OCI-LY7 (cell line): ENCODE results near the gene OR2V1. TPM values are rescaled to one million over a fixed set of nuclear protein-coding genes. Genes with fewer than 3 reads are reported as not detected.

Experiments used
- BruUV-seq: library from RNA; stranded (reverse); fragments of 400-500 nt; replicated peaks from 2 replicates; lab custom pipeline; 2021; lab: Mats Ljungman, UMichigan
- CTCF ChIA-PET: fragments of 300-600 bp; sonication (Branson Sonifier 250); formaldehyde crosslinking; loops from one replicate; lab custom pipeline; 2022; ENCODE audit warnings: antibody characterized with exemption; ENCODE audit not compliant: unreplicated experiment; lab: Charles Lee
- POLR2A ChIA-PET: fragments of 300-600 bp; sonication (Branson Sonifier 250); formaldehyde crosslinking; loops from one replicate; lab custom pipeline; 2022; ENCODE audit warnings: antibody characterized with exemption; lab: Charles Lee
- DNase-seq: peaks from one replicate; pipeline ENCODE4 v3.0.0-alpha.2; 2015; ENCODE audit warnings: low spot score
- H2AFZ ChIP-seq: fragments of 200-600 bp; sonication (generic), shearing (Covaris generic); 2 replicates; pipeline ENCODE4 v1.6.1; 2014; ENCODE audit warnings: mild to moderate bottlenecking, antibody characterized with exemption, low read length, moderate library complexity
- H3K27ac ChIP-seq: fragments of 200-600 bp; sonication (generic); 2 replicates; pipeline ENCODE4 v1.5.1; 2014; ENCODE audit warnings: mixed run types, low read depth, mild to moderate bottlenecking, moderate library complexity, low read length, inconsistent platforms; ENCODE audit not compliant: poor library complexity, severe bottlenecking
- H3K36me3 ChIP-seq: fragments of 200-600 bp; sonication (generic); 2 replicates; pipeline ENCODE4 v1.6.1; 2014; ENCODE audit warnings: mild to moderate bottlenecking, antibody characterized with exemption, low read length, moderate library complexity, mixed read lengths; ENCODE audit not compliant: insufficient read depth
- H3K4me1 ChIP-seq: fragments of 200-600 bp; sonication (generic); 2 replicates; pipeline ENCODE4 v1.5.1; 2014; ENCODE audit warnings: mild to moderate bottlenecking, low read length; ENCODE audit not compliant: insufficient read depth, poor library complexity, severe bottlenecking
- H3K4me2 ChIP-seq: fragments of 200-600 bp; sonication (generic); 2 replicates; pipeline ENCODE4 v1.6.1; 2014; ENCODE audit warnings: mild to moderate bottlenecking, low read length
- H3K4me3 ChIP-seq: fragments of 200-600 bp; sonication (generic); 2 replicates; pipeline ENCODE4 v1.5.1; 2014; ENCODE audit warnings: mild to moderate bottlenecking, low read depth, low read length; ENCODE audit not compliant: poor library complexity, severe bottlenecking
- H3K79me2 ChIP-seq: fragments of 200-600 bp; sonication (generic); 2 replicates; pipeline ENCODE4 v1.6.1; 2016; ENCODE audit warnings: low read depth, mild to moderate bottlenecking, low read length, moderate library complexity, mixed read lengths; ENCODE audit not compliant: insufficient read depth
- H3K9me2 ChIP-seq: fragments of 200-600 bp; sonication (generic); 2 replicates; pipeline ENCODE4 v1.6.1; 2016; ENCODE audit warnings: mild to moderate bottlenecking, low read length, mixed read lengths; ENCODE audit not compliant: insufficient read depth
- H3K9me3 ChIP-seq: fragments of 200-600 bp; sonication (generic); 2 replicates; pipeline ENCODE4 v1.6.1; 2014; ENCODE audit warnings: mild to moderate bottlenecking, mixed run types, low read length, mixed read lengths
- H4K20me1 ChIP-seq: fragments of 200-600 bp; sonication (generic); 2 replicates; pipeline ENCODE4 v1.6.1; 2014; ENCODE audit warnings: mild to moderate bottlenecking, antibody characterized with exemption, low read length, moderate library complexity, mixed read lengths; ENCODE audit not compliant: insufficient read depth
- CTCF ChIP-seq: fragments of 200-600 bp; sonication (generic); conservative IDR thresholded peaks from 2 replicates; pipeline ENCODE4 v1.5.1; 2014; ENCODE audit warnings: mild to moderate bottlenecking, antibody characterized with exemption, low read length, moderate library complexity, mixed read lengths
- EZH2phosphoT487 ChIP-seq: fragments of 200-600 bp; sonication (generic); IDR thresholded peaks from 2 replicates; pipeline ENCODE4 v1.6.1; 2018; ENCODE audit warnings: low read depth, borderline replicate concordance, mild to moderate bottlenecking, mixed run types, antibody characterized with exemption, low read length, moderate library complexity, mixed read lengths
- intact Hi-C: fragments of 100-400 bp; cut with micrococcal nuclease; formaldehyde crosslinking; loops from one replicate; pipeline ENCODE4 v1.10.0; 2022; ENCODE audit not compliant: unreplicated experiment
- total RNA-seq, 2 experiments: library from RNA; depleted of rRNA in 1 of 2; stranded (reverse); fragments of >200 nt in 1 of 2; shearing (Covaris generic) in 1 of 2; gene quantifications; 2 replicates each; pipeline ENCODE4 v1.2.3, GENCODE V29; 2014 to 2022

The OR2V1 gene
- total RNA-seq, 2 experiments from 2014 or later, result not detected

DNA sequence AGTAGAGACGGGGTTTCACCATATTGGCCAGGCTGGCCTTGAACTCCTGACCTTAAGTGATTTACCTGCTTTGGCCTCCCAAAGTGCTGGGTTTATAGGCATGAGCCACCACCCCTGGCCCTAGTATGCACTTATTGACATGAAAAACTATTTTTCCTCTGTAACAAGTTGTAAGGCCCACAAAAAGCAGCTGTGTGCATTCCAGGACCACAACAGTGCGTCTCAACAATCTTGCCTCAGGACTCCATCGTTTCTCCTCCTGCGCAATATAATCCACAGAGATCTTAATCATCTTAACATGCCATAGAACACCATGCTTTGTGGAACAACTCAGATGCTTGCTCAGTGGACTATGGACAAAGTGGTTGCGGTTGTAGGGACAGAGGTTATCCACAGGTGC, 10.2 kb downstream of the OR2V1 start:
- ChIA-PET POLR2A (no interaction called here), CTCF (no interaction called here)
- H3K27ac ChIP-seq, result no peak overlapping the region
- H3K79me2 ChIP-seq, result no peaks in the 10 kb centered on the region
- intact Hi-C loops, result no loop called here
- no peaks in the 10 kb centered on the region for H3K9me3 ChIP-seq
- no peaks in the 10 kb centered on the region for H3K4me1 ChIP-seq
- H3K9me2 ChIP-seq, result no peaks in the 10 kb centered on the region
- TF ChIP-seq EZH2phosphoT487, result no peak
- no peak for TF ChIP-seq CTCF
- DNase-seq, result no peak
- no peak overlapping the region for H3K4me3 ChIP-seq
- no peaks in the 10 kb centered on the region for H4K20me1 ChIP-seq
- H2AFZ ChIP-seq, result no peak overlapping the region
- H3K4me2 ChIP-seq, result no peak overlapping the region
- BruUV-seq, result no TSS peak
- no peaks in the 10 kb centered on the region for H3K36me3 ChIP-seq

DNA sequence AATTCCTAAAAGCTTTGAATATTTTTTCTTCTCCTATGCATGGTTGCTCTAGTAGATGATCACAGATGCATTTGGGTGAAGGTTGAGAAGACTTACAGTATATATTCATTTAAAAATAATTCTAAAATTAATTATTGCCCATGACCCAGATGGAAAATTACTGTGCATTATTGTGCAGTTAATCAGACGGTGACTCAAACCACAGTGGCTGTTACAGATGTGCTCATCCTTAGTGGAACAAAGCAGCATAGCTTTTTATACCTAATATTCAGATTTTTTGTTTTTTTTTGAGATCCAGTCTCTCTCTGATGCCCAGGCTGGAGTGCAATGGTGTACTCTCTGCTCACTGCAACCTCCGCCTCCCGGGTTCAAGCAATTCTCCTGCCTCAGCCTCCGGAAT, 10.7 kb downstream of the OR2V1 start:
- Histone ChIP-seq H3K9me3 (no peaks in the 10 kb centered on the region), H3K36me3 (no peaks in the 10 kb centered on the region), H3K4me3 (no peak overlapping the region), H4K20me1 (no peaks in the 10 kb centered on the region), H2AFZ (no peak overlapping the region), H3K4me1 (no peaks in the 10 kb centered on the region), H3K79me2 (no peaks in the 10 kb centered on the region), H3K9me2 (no peaks in the 10 kb centered on the region), H3K27ac (no peak overlapping the region), H3K4me2 (no peak overlapping the region)
- DNase-seq, result no peak
- intact Hi-C loops, result no loop called here
- ChIA-PET POLR2A (no interaction called here), CTCF (no interaction called here)
- TF ChIP-seq EZH2phosphoT487, result no peak
- TF ChIP-seq CTCF, result no peak
- BruUV-seq, result no TSS peak

GRCh38 chr5:181119105-181119504, 11.9 kb downstream of the OR2V1 start:
- no peak overlapping the region for H2AFZ ChIP-seq
- no peak overlapping the region for H3K27ac ChIP-seq
- BruUV-seq, result no TSS peak

More at GRCh38 chr5:181119105-181119504, 11.9 kb downstream of the OR2V1 start:
- H3K36me3 ChIP-seq, result no peaks in the 10 kb centered on the region
- H3K4me3 ChIP-seq, result no peak overlapping the region
- DNase-seq, result no peak
- TF ChIP-seq CTCF, result no peak
- TF ChIP-seq EZH2phosphoT487, result no peak
- H4K20me1 ChIP-seq, result no peaks in the 10 kb centered on the region
- CTCF ChIA-PET, result no interaction called here
- POLR2A ChIA-PET, result no interaction called here
- H3K9me2 ChIP-seq, result no peaks in the 10 kb centered on the region
- no peaks in the 10 kb centered on the region for H3K9me3 ChIP-seq
- H3K4me1 ChIP-seq, result no peaks in the 10 kb centered on the region
- no peaks in the 10 kb centered on the region for H3K79me2 ChIP-seq
- H3K4me2 ChIP-seq, result no peak overlapping the region
- intact Hi-C loops, result no loop called here
